ENCODE results near the gene DUSP6.

Gene DUSP6

DNA sequence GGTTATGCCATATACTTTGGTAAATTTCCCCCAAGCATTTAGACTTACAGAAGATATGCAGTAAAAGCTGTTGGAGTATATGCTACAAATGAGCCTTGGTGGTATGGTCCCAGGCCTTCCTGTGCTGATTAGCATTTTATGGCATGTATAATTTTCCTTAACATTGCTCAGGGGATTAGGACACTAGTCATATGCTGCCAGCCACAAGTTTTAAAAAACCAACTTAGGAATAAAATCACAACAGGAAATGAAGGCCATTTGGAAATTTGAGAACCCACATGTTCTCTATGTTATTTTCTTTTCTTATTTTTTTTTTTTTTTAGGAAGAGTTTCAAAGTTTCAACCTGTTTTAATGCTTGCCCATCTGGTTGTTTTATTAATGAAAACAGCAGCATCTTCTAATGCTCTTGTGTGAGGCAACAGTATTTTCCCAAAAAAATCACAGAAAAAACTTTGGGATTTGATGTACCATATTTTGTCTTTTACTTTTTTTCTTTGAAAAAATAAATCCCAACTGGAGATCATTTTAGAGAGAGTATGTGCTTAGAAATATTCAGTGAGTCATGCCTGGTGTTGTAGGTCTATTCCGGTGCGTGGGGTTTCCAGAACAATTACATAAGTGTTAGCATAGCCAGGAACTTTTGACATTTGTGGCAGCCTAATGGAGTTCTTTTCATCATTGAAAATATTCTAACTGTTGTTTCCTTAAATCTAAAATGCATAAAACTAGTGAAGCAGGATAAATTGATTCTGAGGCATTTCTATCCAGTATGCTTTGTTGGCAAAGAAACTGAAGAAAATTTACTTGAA, 21.7 kb upstream of the DUSP6 start:
- no peak for DNase-seq

- DNase-seq, result no peak
Measured at GRCh38 chr12:89372584-89373370, 20.5 kb upstream of the DUSP6 start.

DNA sequence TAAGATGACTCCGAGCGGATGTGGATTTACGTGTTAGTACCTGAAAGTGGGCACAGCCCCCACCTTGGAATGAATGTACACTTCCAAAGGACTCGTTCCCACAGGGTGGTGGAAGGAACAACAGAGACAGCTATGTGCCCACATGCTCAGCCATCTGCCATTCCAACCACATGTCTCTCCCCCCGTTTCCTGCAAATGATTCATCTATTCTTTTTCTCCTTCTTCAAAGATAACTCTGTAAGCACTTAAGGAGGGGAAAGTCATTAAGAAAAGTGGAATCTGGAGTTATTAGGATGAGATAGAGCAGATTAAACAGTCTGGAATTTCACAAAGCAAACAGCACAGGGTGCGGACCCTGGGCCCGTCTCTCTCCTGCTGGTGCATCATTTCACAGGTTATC, 18.5 kb upstream of the DUSP6 start:
- no peak for DNase-seq

DNA sequence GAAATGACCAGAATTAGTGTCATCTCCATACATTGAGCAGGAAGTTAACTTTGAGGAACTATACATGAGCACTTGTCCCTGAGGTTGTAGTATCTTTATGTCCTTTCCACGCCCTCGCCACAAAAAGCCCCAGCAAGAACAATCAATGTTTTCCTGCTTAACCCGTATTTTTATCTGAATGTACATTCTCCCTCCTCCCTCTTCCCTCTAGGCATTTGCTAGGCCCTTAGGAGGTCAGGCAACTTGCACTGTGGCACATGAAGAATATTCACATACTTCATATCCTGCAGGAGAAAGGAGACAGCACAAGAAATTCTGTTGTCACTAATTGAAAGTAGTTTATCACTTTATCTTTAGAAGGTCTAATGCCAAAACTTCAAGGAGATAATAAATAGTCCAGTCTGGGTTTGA, 18.1 kb upstream of the DUSP6 start:
- DNase-seq, result no peak

DNA sequence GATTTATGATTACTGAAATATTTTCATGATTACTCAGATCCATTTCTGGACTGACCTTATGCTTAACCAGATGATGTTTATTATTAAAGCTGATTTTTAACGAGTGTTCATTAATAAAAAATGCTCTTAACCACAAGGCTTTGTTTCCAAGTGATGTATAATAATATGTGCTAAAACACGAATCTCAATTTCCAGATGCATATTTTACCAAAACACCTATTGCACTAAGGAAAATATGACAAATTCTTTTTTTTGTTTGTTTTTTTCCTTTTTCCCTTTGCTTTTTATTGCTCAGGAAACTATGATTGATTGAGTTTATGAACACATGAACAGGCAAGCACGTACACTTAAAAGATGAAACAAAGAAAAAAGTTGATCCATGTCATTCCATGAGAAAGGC, 16.9 kb upstream of the DUSP6 start:
- DNase-seq, result no peak

DNA sequence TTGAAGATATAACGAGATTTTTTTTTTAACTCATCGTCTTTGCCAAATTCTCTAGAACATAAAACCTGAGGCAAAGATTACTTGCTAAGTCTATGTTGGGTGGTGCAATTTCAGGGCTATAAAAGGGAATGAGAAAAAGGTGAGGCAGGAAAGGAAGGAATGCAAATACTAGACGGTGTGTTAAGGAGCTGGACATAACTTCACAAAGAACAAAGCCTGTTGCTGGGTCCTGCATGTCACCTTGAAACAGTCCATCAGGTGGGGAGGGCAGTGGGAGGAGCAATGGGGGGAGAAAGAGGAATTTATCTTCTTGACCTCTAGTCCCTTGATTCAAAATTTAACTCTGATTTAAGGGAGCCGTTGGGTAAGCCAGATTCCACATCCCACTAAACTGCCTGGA, 16.1 kb upstream of the DUSP6 start:
- no peak for DNase-seq

GRCh38 chr12:89366676-89367364, 14.5 kb upstream of the DUSP6 start:
- DNase-seq, result no peak

GRCh38 chr12:89364631-89365030, 12.3 kb upstream of the DUSP6 start:
- no peak for DNase-seq

DNA sequence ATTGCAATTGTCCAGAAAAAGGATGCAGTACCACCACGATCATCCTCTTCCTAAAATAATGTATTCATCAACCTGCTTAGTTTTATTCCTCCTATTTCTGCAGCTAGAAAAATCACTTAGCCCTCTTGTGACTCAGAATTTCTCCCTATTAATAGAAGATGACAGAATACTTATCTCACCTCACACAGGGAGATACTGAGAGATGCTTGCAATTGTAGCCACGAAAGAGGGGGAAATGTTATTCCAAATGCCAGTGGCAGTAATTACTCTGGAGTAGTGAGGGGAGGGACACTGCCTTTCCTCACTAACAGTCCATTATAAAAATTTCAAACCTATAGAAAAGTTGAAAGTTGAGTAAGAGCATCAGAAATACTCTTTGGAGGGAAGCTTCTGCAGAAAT, 11.8 kb upstream of the DUSP6 start:
- DNase-seq, result no peak

- DNase-seq, result no peak
Measured at GRCh38 chr12:89363582-89363981, 11.3 kb upstream of the DUSP6 start.

GRCh38 chr12:89363084-89363483, 10.8 kb upstream of the DUSP6 start:
- no peak for DNase-seq

DNA sequence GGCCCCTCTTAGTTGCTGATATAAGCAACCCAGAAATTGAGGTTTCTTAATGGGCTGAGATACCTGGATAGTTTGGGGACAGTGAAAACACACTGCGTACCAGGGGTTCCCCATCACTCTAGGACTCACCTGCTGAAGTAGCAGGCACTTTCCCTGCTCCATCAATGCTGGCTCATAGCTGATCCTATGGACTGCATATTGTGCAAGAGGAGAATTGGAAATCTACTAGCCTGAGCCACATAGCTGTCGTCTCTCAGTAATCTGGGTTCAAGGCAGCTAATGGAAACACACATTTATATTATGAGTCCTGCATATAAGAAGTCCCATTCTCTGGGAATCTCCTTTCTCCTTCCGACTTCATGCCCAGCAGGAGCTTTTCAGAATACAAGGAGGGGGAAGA, 7.3 kb upstream of the DUSP6 start:
- DNase-seq, result no peak

GRCh38 chr12:89358805-89359204, 6.5 kb upstream of the DUSP6 start:
- no peak for DNase-seq

DNA sequence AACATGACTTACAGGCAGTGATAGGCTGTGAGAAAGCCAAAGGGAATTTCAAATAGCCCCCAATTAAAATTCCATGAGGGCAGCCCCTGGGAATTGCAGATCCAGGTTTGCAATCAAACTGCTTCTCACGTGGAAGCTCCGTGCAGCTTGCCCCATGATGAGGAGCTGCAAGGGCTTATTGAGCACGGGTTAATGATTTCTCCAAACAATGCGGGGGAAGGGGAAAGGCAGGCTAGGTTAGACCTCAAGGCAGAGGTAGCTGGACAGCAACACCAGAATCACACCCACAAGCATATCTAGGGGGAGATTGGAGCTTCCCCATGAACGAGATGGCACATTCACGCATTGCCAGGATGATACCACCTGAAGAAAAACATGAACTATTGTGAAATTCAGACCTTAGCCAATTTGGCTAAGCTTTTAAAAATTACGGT, 5.0 kb upstream of the DUSP6 start:
- DNase-seq, result no peak

DNA sequence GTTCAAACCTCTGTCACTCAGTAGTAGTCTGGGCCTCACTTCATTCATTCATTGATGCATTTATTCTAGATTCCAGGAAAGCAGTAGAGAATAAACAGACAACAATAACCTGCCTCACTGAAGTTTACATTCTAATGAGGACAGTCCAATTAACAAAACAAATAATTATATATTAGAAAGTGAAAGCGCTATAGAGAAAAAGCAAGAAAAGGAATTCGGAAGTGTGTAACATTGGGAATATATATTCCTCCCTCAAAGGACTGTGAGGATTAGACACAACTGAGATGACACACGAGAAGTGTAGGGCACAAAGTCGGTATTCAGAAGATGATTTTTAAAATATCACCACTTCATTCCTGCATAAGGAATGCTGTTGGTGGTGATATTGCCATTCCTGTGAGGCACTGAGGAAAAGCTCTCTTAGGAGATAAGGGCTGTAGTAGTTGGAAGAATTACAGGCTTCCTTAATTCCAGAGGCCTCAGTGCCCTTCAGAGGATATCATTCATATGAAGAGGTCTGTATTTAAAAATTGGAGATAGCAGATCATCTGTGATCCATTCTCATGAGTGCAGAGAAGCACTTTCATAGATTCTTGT, 3.9 kb upstream of the DUSP6 start:
- DNase-seq, result no peak

DNA sequence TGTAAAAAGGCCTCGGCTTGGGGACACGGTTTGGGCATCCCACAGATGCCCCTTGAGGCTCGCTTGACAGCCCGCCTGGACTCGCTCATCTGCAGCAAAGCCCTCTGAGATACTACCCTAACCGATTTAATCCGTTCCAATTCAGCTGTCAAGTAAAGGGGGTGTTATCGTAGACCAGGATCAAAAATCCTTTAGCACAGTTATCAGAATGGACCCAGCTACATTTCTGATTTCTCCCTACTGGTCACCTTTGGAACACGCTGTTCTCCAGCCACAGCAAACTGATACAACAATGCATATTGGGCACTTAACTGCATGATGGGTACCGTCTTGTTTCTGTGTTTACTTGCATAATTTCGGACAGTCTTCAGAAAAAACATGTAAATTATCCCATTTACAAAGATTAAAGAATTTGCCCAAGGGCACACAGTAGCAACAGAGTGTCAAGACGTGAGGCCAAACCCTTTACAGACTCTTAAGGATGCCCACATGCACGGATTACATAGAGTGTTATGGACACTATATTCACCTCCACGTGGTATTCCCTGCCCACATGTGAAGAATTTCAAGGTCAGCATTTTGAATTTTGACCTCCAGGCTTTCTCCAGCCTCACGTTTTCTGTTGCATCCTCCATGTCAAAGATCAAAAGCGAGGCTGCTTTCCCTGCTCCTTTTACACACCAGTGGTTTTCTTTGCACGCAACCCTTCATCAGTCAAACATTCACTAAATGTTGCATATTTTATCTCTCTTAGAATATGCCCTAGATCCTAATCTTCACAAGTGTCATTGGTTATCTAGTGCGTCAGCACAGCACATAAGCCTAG, 3.2 kb upstream of the DUSP6 start:
- DNase-seq, result no peak

DNA sequence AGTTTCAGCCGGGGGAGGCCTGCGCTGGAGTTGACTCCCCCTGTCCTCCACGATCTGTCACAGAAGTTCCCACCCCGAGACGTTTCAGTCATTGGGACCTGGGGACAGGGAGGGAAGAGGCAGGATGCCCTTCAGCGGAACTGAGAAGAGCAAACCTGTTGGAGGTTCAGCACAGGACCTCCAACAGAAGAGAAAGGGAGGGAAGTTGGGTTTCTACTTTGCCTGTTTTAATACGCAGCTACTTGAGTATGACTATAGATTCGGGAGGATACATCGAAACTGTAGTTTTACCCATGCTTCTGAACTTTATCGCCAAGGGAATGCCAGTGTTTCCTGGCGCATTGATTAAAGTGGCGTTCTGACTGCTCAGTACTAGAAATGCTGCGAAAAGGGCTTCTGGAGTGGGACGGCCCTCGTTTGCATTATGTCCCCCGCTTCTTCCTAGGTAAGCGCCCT, 2.3 kb upstream of the DUSP6 start:
- DNase-seq, result no peak

- peak; percentile 69 for DNase-seq
Measured at GRCh38 chr12:89353823-89354611, 1.7 kb upstream of the DUSP6 start.

- DNase-seq, result peak; percentile 51
Measured at GRCh38 chr12:89353188-89353822, 1.0 kb upstream of the DUSP6 start.

DNA sequence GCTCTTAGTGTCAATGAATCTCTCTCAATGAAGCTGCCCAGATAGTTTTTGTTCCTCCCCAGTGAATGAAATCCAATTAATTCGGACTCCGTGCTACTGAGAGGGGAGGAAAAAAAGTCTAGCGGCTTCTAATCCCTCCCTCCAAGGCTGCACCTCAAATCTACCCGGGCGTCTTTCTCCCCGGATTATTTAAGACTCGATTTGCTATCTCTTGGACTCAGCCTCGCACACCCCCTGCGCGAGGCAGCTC, 134 bp downstream of the DUSP6 start:
- DNase-seq, result no peak

Data from stimulated activated CD4-positive, alpha-beta T cell treated with anti-CD3 and anti-CD28 coated beads, Interleukin-12 subunit alpha, Interleukin-12 subunit beta, amount 100 ng/mL, for 4 hours (primary cell).